GM19351 (cell line): Measurements from ENCODE around the gene TBX4.
"Not testable (repeated sequence)": the region's sequence is repeated elsewhere in the genome, so short reads cannot be mapped to it uniquely, and the experiment has no call there.

Experiments
- ATAC-seq: cut with Tn5 transposase; IDR thresholded peaks from one replicate; pipeline ENCODE4 v1.9.1; 2021; ENCODE audit warnings: mild to moderate bottlenecking, moderate library complexity; ENCODE audit not compliant: unreplicated experiment

The TBX4 gene

GRCh38 chr17:61496174-61496956, 44.1 kb downstream of the TBX4 start:
- ATAC-seq: no peak

GRCh38 chr17:61496957-61497653, 44.9 kb downstream of the TBX4 start:
- ATAC-seq: no peak

- no peak for ATAC-seq
These were observed 46.1 kb downstream of the TBX4 start for GRCh38 chr17:61498042-61498994.

- no peak for ATAC-seq
These were observed 47.4 kb downstream of the TBX4 start for GRCh38 chr17:61499632-61500031.

- ATAC-seq: no peak
These were observed 48.1 kb downstream of the TBX4 start for GRCh38 chr17:61500287-61500686.

GRCh38 chr17:61502292-61502691, 50.1 kb downstream of the TBX4 start:
- no peak for ATAC-seq

GRCh38 chr17:61503961-61504360, 51.7 kb downstream of the TBX4 start:
- no peak for ATAC-seq

- ATAC-seq: no peak
These were observed 52.5 kb downstream of the TBX4 start for GRCh38 chr17:61504697-61505096.

GRCh38 chr17:61505846-61506627, 53.8 kb downstream of the TBX4 start:
- ATAC-seq: no peak

GRCh38 chr17:61507383-61508066, 55.3 kb downstream of the TBX4 start:
- no peak for ATAC-seq

GRCh38 chr17:61508912-61509311, 56.7 kb downstream of the TBX4 start:
- no peak for ATAC-seq

- ATAC-seq: not testable (repeated sequence)
These were observed 57.2 kb downstream of the TBX4 start for GRCh38 chr17:61509454-61509853.

GRCh38 chr17:61510237-61510636, 58.0 kb downstream of the TBX4 start:
- ATAC-seq: no peak

- ATAC-seq: no peak
These were observed 58.8 kb downstream of the TBX4 start for GRCh38 chr17:61510991-61511390.

- ATAC-seq: no peak
These were observed 59.4 kb downstream of the TBX4 start for GRCh38 chr17:61511480-61512182.

GRCh38 chr17:61514491-61514890, 62.3 kb downstream of the TBX4 start:
- no peak for ATAC-seq

- no peak for ATAC-seq
These were observed 65.0 kb downstream of the TBX4 start for GRCh38 chr17:61517265-61517664.

- no peak for ATAC-seq
These were observed 65.8 kb downstream of the TBX4 start for GRCh38 chr17:61517843-61518606.

GRCh38 chr17:61519139-61519538, 66.9 kb downstream of the TBX4 start:
- no peak for ATAC-seq
